GM21723 (cell line): ENCODE results near the gene DDX42.
"Not testable (repeated sequence)": the region's sequence is repeated elsewhere in the genome, so short reads cannot be mapped to it uniquely, and the experiment has no call there.

Experiments used
- ATAC-seq: cut with Tn5 transposase; IDR thresholded peaks from one replicate; pipeline ENCODE4 v1.9.1; 2021; ENCODE audit warnings: mild to moderate bottlenecking, moderate library complexity; ENCODE audit not compliant: unreplicated experiment

DDX42 gene

GRCh38 chr17:63837962-63838600 lies 64.1 kb downstream of the DDX42 start:
- no peak for ATAC-seq

- no peak for ATAC-seq
Observed at GRCh38 chr17:63838631-63839171, 64.7 kb downstream of the DDX42 start.

GRCh38 chr17:63840591-63841349 lies 66.8 kb downstream of the DDX42 start:
- no peak for ATAC-seq

- ATAC-seq: no peak
Observed at GRCh38 chr17:63841350-63842172, 67.6 kb downstream of the DDX42 start.

- peak; percentile 22 for ATAC-seq
Observed at GRCh38 chr17:63842173-63842539, 68.2 kb downstream of the DDX42 start.

- ATAC-seq: peak; percentile 78
Observed at GRCh38 chr17:63842540-63843386, 68.8 kb downstream of the DDX42 start, which contains the start of gene SMARCD2. TSS of gene SMARCD2 (minus strand) at chr17:63842685. CDS start at chr17:63842674, 11 bp downstream.

- not testable (repeated sequence) for ATAC-seq
Observed at GRCh38 chr17:63843387-63843888, 69.5 kb downstream of the DDX42 start.

- ATAC-seq: no peak
Observed at GRCh38 chr17:63843910-63844677, 70.1 kb downstream of the DDX42 start.

GRCh38 chr17:63845509-63845908 lies 71.5 kb downstream of the DDX42 start:
- no peak for ATAC-seq

- ATAC-seq: no peak
Observed at GRCh38 chr17:63847525-63848249, 73.7 kb downstream of the DDX42 start.

GRCh38 chr17:63848834-63849689 lies 75.1 kb downstream of the DDX42 start:
- peak; percentile 89 for ATAC-seq

- no peak for ATAC-seq
Observed at GRCh38 chr17:63850401-63850800, 76.4 kb downstream of the DDX42 start.

- no peak for ATAC-seq
Observed at GRCh38 chr17:63853260-63853659, 79.3 kb downstream of the DDX42 start.

GRCh38 chr17:63854709-63855108 lies 80.7 kb downstream of the DDX42 start:
- ATAC-seq: no peak

- ATAC-seq: no peak
Observed at GRCh38 chr17:63855185-63855584, 81.2 kb downstream of the DDX42 start.

- ATAC-seq: not testable (repeated sequence)
Observed at GRCh38 chr17:63856425-63856824, 82.5 kb downstream of the DDX42 start.

- ATAC-seq: no peak
Observed at GRCh38 chr17:63859257-63859656, 85.3 kb downstream of the DDX42 start.

- ATAC-seq: not testable (repeated sequence)
Observed at GRCh38 chr17:63866625-63867024, 92.7 kb downstream of the DDX42 start.
